HG02981 (cell line): ENCODE measurements around the gene CDH24.

ENCODE experiments used
- ATAC-seq: cut with Tn5 transposase; IDR thresholded peaks from one replicate; pipeline ENCODE4 v1.9.1; 2021; ENCODE audit warnings: mild to moderate bottlenecking, moderate library complexity; ENCODE audit not compliant: unreplicated experiment

CDH24 gene

GRCh38 chr14:23056956-23057756 lies at the start of gene CDH24:
CDH24 (minus strand) TSS chr14:23057520; CDS start chr14:23055733, 1,787 bp downstream.
- ATAC-seq = peak; percentile 45

GRCh38 chr14:23106747-23107045 lies 49.4 kb upstream of the CDH24 start:
- no peak for ATAC-seq

GRCh38 chr14:23105348-23105824 lies 48.1 kb upstream of the CDH24 start:
- ATAC-seq = no peak

GRCh38 chr14:23104591-23105347 lies 47.4 kb upstream of the CDH24 start, which contains the start of gene CIROP:
CIROP (minus strand) TSS chr14:23104989; CDS start chr14:23104920, 69 bp downstream.
- no peak for ATAC-seq

GRCh38 chr14:23104070-23104590 lies 46.8 kb upstream of the CDH24 start:
- ATAC-seq = no peak

- ATAC-seq = no peak
Measured at GRCh38 chr14:23103581-23103980, 46.3 kb upstream of the CDH24 start.

- ATAC-seq = no peak
Measured at GRCh38 chr14:23102801-23103200, 45.5 kb upstream of the CDH24 start.

GRCh38 chr14:23101986-23102625 lies 44.8 kb upstream of the CDH24 start:
- no peak for ATAC-seq

- ATAC-seq = no peak
Measured at GRCh38 chr14:23101213-23101970, 44.1 kb upstream of the CDH24 start.

- no peak for ATAC-seq
Measured at GRCh38 chr14:23099212-23099861, 42.0 kb upstream of the CDH24 start.

GRCh38 chr14:23097786-23098185 lies 40.5 kb upstream of the CDH24 start:
- ATAC-seq = no peak

GRCh38 chr14:23095196-23096108 lies 38.1 kb upstream of the CDH24 start, which contains the start of gene C14orf119:
C14orf119 (plus strand) TSS chr14:23095505; CDS start chr14:23097659, 2,154 bp downstream.
- peak; percentile 89 for ATAC-seq

GRCh38 chr14:23094666-23095195 lies 37.4 kb upstream of the CDH24 start, which contains the start of gene ACIN1:
ACIN1 (minus strand) TSS chr14:23095136; CDS start chr14:23095112, 24 bp downstream.
- peak; percentile 14 for ATAC-seq

GRCh38 chr14:23093991-23094665 lies 36.8 kb upstream of the CDH24 start:
- peak; percentile 26 for ATAC-seq

GRCh38 chr14:23093526-23093925 lies 36.2 kb upstream of the CDH24 start:
- no peak for ATAC-seq

- no peak for ATAC-seq
Measured at GRCh38 chr14:23093104-23093503, 35.8 kb upstream of the CDH24 start.

GRCh38 chr14:23091294-23092225 lies 34.2 kb upstream of the CDH24 start:
- no peak for ATAC-seq
